GM18502 (cell line): ENCODE results near the gene CEP131.

Experiments used
- ATAC-seq: cut with Tn5 transposase; IDR thresholded peaks from one replicate; pipeline ENCODE4 v1.9.1; 2021; ENCODE audit warnings: mild to moderate bottlenecking; ENCODE audit not compliant: unreplicated experiment, poor library complexity

CEP131 gene

GRCh38 chr17:81222906-81223761, at the start of gene CEP131:
Gene CEP131 (minus strand): TSS chr17:81222965. CDS start chr17:81220056, 2,909 bp downstream.
- peak; percentile 95 for ATAC-seq

GRCh38 chr17:81271226-81271625, 48.5 kb upstream of the CEP131 start:
- no peak for ATAC-seq

GRCh38 chr17:81270279-81270678, 47.5 kb upstream of the CEP131 start:
- ATAC-seq, result no peak

- ATAC-seq, result no peak
Measured at GRCh38 chr17:81267390-81268067, 44.8 kb upstream of the CEP131 start.

GRCh38 chr17:81265576-81265975, 42.8 kb upstream of the CEP131 start:
- no peak for ATAC-seq

- ATAC-seq, result no peak
Measured at GRCh38 chr17:81264640-81265039, 41.9 kb upstream of the CEP131 start.

GRCh38 chr17:81263371-81264181, 40.8 kb upstream of the CEP131 start:
- no peak for ATAC-seq

- ATAC-seq, result no peak
Measured at GRCh38 chr17:81261582-81262336, 39.0 kb upstream of the CEP131 start.

- no peak for ATAC-seq
Measured at GRCh38 chr17:81261096-81261495, 38.3 kb upstream of the CEP131 start.

GRCh38 chr17:81260641-81261040, 37.9 kb upstream of the CEP131 start:
- no peak for ATAC-seq

GRCh38 chr17:81260171-81260570, 37.4 kb upstream of the CEP131 start:
- no peak for ATAC-seq

- no peak for ATAC-seq
Measured at GRCh38 chr17:81259058-81259605, 36.4 kb upstream of the CEP131 start.

GRCh38 chr17:81258292-81258691, 35.5 kb upstream of the CEP131 start:
- no peak for ATAC-seq

GRCh38 chr17:81257533-81257932, 34.8 kb upstream of the CEP131 start:
- no peak for ATAC-seq

- no peak for ATAC-seq
Measured at GRCh38 chr17:81256616-81257015, 33.9 kb upstream of the CEP131 start.

GRCh38 chr17:81254955-81255717, 32.4 kb upstream of the CEP131 start:
- no peak for ATAC-seq

GRCh38 chr17:81253358-81254131, 30.8 kb upstream of the CEP131 start:
- no peak for ATAC-seq

- ATAC-seq, result no peak
Measured at GRCh38 chr17:81252987-81253329, 30.2 kb upstream of the CEP131 start.
